ENCODE results near the gene UBE2R2. TPM values are rescaled to one million over a fixed set of nuclear protein-coding genes. Genes with fewer than 3 reads are reported as not detected.

Gene UBE2R2
- total and polyA plus RNA-seq, 2 of the 4 experiments (the other 2 are of a cell fraction) = 12.7 to 24.8 TPM

DNA sequence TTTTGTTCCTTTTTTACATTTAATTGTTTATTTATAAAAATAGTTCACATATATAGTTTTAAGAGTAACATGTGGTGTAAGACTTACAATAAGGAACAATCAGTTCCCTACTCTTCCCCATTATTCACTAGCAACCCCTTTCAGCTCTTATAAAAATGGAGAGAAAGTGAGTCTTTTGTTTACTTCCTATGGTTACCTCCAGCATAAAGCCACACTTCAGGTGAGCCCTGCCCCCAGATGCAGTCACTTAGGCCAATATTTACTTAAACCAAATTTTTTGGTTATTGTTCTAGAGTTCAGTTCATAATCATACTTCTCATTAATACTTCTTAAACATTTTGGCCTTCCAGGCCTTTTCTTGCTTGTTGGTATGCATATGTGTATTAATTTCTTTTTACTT lies 33.7 kb downstream of the UBE2R2 start:
- DNase-seq = no peak
- TF ChIP-seq FOS (IDR thresholded peaks at IDR 0.05; ENCODE audit: low read depth, low read length) = no peak
- TF ChIP-seq CTCF (conservative IDR thresholded peaks at IDR 0.05; ENCODE audit: low read depth, low read length) = no peak
- TF ChIP-seq NFE2L2 (IDR thresholded peaks at IDR 0.05; ENCODE audit: low read depth, low read length) = no peak
- BruUV-seq (replicated peaks) = no TSS peak
- dilution Hi-C loops (cut with HindIII; ENCODE audit: low sequenced_read_pairs, unreplicated experiment) = no loop called here
- no peak overlapping the region for H4K8ac ChIP-seq (ENCODE audit: low read depth in 2 of 2, low read length in 2 of 2)
- H3K36me3 ChIP-seq (ENCODE audit: control insufficient read depth, insufficient read depth, low read length) = peaks cover 1% of the 10 kb centered on the region; the same call in 1 of the 2 replicates
- H2BK20ac ChIP-seq (ENCODE audit: low read depth, low read length) = no peak overlapping the region
- H4K5ac ChIP-seq (ENCODE audit: low read depth, low read length) = no peak overlapping the region
- no peak overlapping the region for H2BK5ac ChIP-seq (ENCODE audit: low read depth, low read length, poor library complexity, severe bottlenecking)
- no peak for ATAC-seq (ENCODE audit: low read depth)
- H3K18ac ChIP-seq (ENCODE audit: low read depth, low read length) = no peak overlapping the region
- H3K9me1 ChIP-seq (ENCODE audit: insufficient read depth, low read length) = peaks cover 16% of the 10 kb centered on the region
- peaks cover 3 to 71% of the 10 kb centered on the region in 2 experiments for H3K79me1 ChIP-seq (ENCODE audit: low read depth in 1 of 2, low read length in 2 of 2)
- H4K20me1 ChIP-seq (ENCODE audit: insufficient read depth, low read length) = peaks cover 94% of the 10 kb centered on the region
- no peaks in the 10 kb centered on the region for H3K9me3 ChIP-seq (ENCODE audit: control insufficient read depth, insufficient read depth, low read length)
- no peak overlapping the region for H3K14ac ChIP-seq (replicated peaks; ENCODE audit: low read depth, low read length)
- H3K4me3 ChIP-seq (ENCODE audit: insufficient read depth, low read depth, low read length) = no peak overlapping the region
- intact Hi-C loops (cut with micrococcal nuclease) = no loop called here
- CTCF ChIA-PET = no interaction called here
- H4K91ac ChIP-seq (ENCODE audit: insufficient read depth, low read depth, low read length) = no peak overlapping the region
- no peak overlapping the region for H3K9ac ChIP-seq (ENCODE audit: low read depth, low read length)
- no peak overlapping the region for H3K56ac ChIP-seq (ENCODE audit: extremely low read depth, insufficient read depth, low read length)
- H3K4me2 ChIP-seq (ENCODE audit: low read depth, low read length) = no peak overlapping the region
- H2AK5ac ChIP-seq (ENCODE audit: low read depth, low read length) = no peak overlapping the region
- no peak overlapping the region for H3K27ac ChIP-seq (ENCODE audit: insufficient read depth, low read length)
- POLR2A ChIA-PET (ENCODE audit: unreplicated experiment) = no interaction called here
- no peak overlapping the region for H2AFZ ChIP-seq (replicated peaks; ENCODE audit: low read length, poor library complexity)
- no peak overlapping the region for H3K23ac ChIP-seq (ENCODE audit: low read depth, low read length)
- H3K27me3 ChIP-seq (ENCODE audit: control insufficient read depth, insufficient read depth, low read length) = no peaks in the 10 kb centered on the region
- H2AK9ac ChIP-seq (replicated peaks; ENCODE audit: low read depth, low read length, poor library complexity) = no peak overlapping the region
- no peak overlapping the region for H2BK15ac ChIP-seq (ENCODE audit: low read depth, low read length)
- no peak overlapping the region for H2BK120ac ChIP-seq (ENCODE audit: low read depth, low read length)
- no peak overlapping the region for H3K4ac ChIP-seq (ENCODE audit: low read depth, low read length)
- in situ Hi-C loops (cut with MboI; ENCODE audit: low sequenced_read_pairs) = no loop called here
- H3K4me1 ChIP-seq (ENCODE audit: control insufficient read depth, insufficient read depth, low read length) = peaks cover 9% of the 10 kb centered on the region
